Neuronal stem cell (in vitro differentiated cells): Measurements from ENCODE around the gene DLG2.

Source experiments
- DNase-seq: peaks from one replicate; pipeline ENCODE4 v3.0.0-alpha.2; 2013; ENCODE audit warnings: low spot score
- H2AFZ ChIP-seq: one replicate; pipeline ENCODE4 v1.6.1; 2013; ENCODE audit warnings: mild to moderate bottlenecking, low read length, inconsistent platforms
- H2AK5ac ChIP-seq: 2 replicates; pipeline ENCODE4 v1.6.1; 2013; ENCODE audit warnings: low read depth, mild to moderate bottlenecking, inconsistent platforms, low read length, moderate library complexity, mixed read lengths
- H2BK120ac ChIP-seq: 2 replicates; pipeline ENCODE4 v1.6.1; 2013; ENCODE audit warnings: low read depth, mild to moderate bottlenecking, inconsistent platforms, low read length, moderate library complexity, mixed read lengths
- H2BK12ac ChIP-seq: one replicate; pipeline ENCODE4 v1.6.1; 2013; ENCODE audit warnings: low read length, inconsistent platforms
- H2BK15ac ChIP-seq: 2 replicates; pipeline ENCODE4 v1.6.1; 2013; ENCODE audit warnings: mild to moderate bottlenecking, low read length, inconsistent platforms, mixed read lengths
- H2BK5ac ChIP-seq: one replicate; pipeline ENCODE4 v1.6.1; 2013; ENCODE audit warnings: inconsistent platforms, mild to moderate bottlenecking, low read length, moderate library complexity
- H3K14ac ChIP-seq: one replicate; pipeline ENCODE4 v1.6.1; 2013; ENCODE audit warnings: low read length, inconsistent platforms
- H3K18ac ChIP-seq: 2 replicates; pipeline ENCODE4 v1.6.1; 2013; ENCODE audit warnings: low read length, inconsistent platforms
- H3K23ac ChIP-seq: 2 replicates; pipeline ENCODE4 v1.6.1; 2013; ENCODE audit warnings: low read depth, mild to moderate bottlenecking, mixed read lengths, low read length, inconsistent platforms; ENCODE audit not compliant: poor library complexity
- H3K27ac ChIP-seq: replicated peaks from 3 replicates; pipeline ENCODE4 v1.5.1; 2013; ENCODE audit warnings: low read length, inconsistent platforms
- H3K27me3 ChIP-seq, 3 experiments: 2 replicates each; pipeline ENCODE4 v1.6.1; 2013; ENCODE audit warnings: low read length in 3 of 3, mild to moderate bottlenecking in 2 of 3, inconsistent platforms in 1 of 3, low read depth in 1 of 3, mixed read lengths in 1 of 3, moderate library complexity in 1 of 3; ENCODE audit not compliant: control insufficient read depth in 3 of 3, insufficient read depth in 3 of 3
- H3K36me3 ChIP-seq, 2 donors: replicated peaks in 1 of 2; 2 replicates each; pipeline ENCODE4 v1.6.1; 2013; ENCODE audit warnings: low read length in 2 of 2; ENCODE audit not compliant: control insufficient read depth in 2 of 2, insufficient read depth in 2 of 2
- H3K4ac ChIP-seq: 2 replicates; pipeline ENCODE4 v1.6.1; 2013; ENCODE audit warnings: inconsistent platforms, mild to moderate bottlenecking, low read length, moderate library complexity
- H3K4me1 ChIP-seq, 2 donors: 1 replicate in 1 of 2; 2 replicates in 1 of 2; pipeline ENCODE4 v1.6.1; 2013; ENCODE audit warnings: low read length in 2 of 2, low read depth in 1 of 2; ENCODE audit not compliant: control insufficient read depth in 2 of 2, insufficient read depth in 1 of 2
- H3K4me2 ChIP-seq: one replicate; pipeline ENCODE4 v1.6.1; 2013; ENCODE audit warnings: mild to moderate bottlenecking, low read length, inconsistent platforms; ENCODE audit not compliant: insufficient read depth, poor library complexity, severe bottlenecking
- H3K4me3 ChIP-seq, 2 donors: 2 replicates each; pipeline ENCODE4 v1.5.1; 2013; ENCODE audit warnings: low read length in 2 of 2, mild to moderate bottlenecking in 2 of 2, inconsistent platforms in 1 of 2, moderate library complexity in 1 of 2
- H3K79me1 ChIP-seq: one replicate; pipeline ENCODE4 v1.6.1; 2013; ENCODE audit warnings: low read depth, mild to moderate bottlenecking, inconsistent platforms, low read length, moderate library complexity
- H3K9ac ChIP-seq: one replicate; pipeline ENCODE4 v1.6.1; 2013; ENCODE audit warnings: mild to moderate bottlenecking, low read depth, low read length, inconsistent platforms; ENCODE audit not compliant: poor library complexity
- H3K9me3 ChIP-seq, 2 donors: replicated peaks in 1 of 2; 2 replicates each; pipeline versions ENCODE3 to v1.6.1; 2013; ENCODE audit warnings: low read length in 2 of 2, mild to moderate bottlenecking in 2 of 2, inconsistent platforms in 1 of 2, low read depth in 1 of 2, mixed read lengths in 1 of 2, moderate library complexity in 1 of 2; ENCODE audit not compliant: control insufficient read depth in 2 of 2, insufficient read depth in 1 of 2
- H4K8ac ChIP-seq: one replicate; pipeline ENCODE4 v1.6.1; 2013; ENCODE audit warnings: low read depth, mild to moderate bottlenecking, inconsistent platforms, low read length, moderate library complexity
- H4K91ac ChIP-seq: one replicate; pipeline ENCODE4 v1.6.1; 2013; ENCODE audit warnings: low read length, low read depth, mild to moderate bottlenecking, inconsistent platforms; ENCODE audit not compliant: poor library complexity
- WGBS, 2 donors: extraction: QIAGEN DNeasy Blood & Tissue Kit; methylation state at CpG; one replicate each; pipeline ENCODE4 v1.1.7; 2013; ENCODE audit warnings: missing lambda C conversion rate in 2 of 2, mixed read lengths in 1 of 2; ENCODE audit not compliant: insufficient read length in 2 of 2, insufficient replicate concordance in 1 of 2; ENCODE audit errors: extremely low coverage in 2 of 2; 5-methylcytosine and 5-hydroxymethylcytosine counted together

DLG2 gene

GRCh38 chr11:85042361-85042760 lies 584.8 kb downstream of the DLG2 start:
- no peaks in the 10 kb centered on the region for H3K27me3 ChIP-seq
- H2BK15ac ChIP-seq = no peak overlapping the region
- H3K14ac ChIP-seq = no peak overlapping the region
- peaks cover 0 to 2% of the 10 kb centered on the region in 2 donors for H3K4me1 ChIP-seq
- no peak overlapping the region for H2BK12ac ChIP-seq
- H3K18ac ChIP-seq = no peak overlapping the region
- H4K91ac ChIP-seq = no peak overlapping the region
- no peak overlapping the region for H3K23ac ChIP-seq
- no peaks in the 10 kb centered on the region for H3K36me3 ChIP-seq
- H2AFZ ChIP-seq = no peak overlapping the region
- H2BK120ac ChIP-seq = no peak overlapping the region
- no peak overlapping the region for H3K4me2 ChIP-seq
- no peaks in the 10 kb centered on the region for H3K79me1 ChIP-seq
- no peak overlapping the region for H2AK5ac ChIP-seq
- H3K9ac ChIP-seq = no peak overlapping the region
- no peak overlapping the region for H2BK5ac ChIP-seq
- H4K8ac ChIP-seq = no peak overlapping the region
- H3K27ac ChIP-seq = no peak overlapping the region
- peak; percentile 40 for DNase-seq
- H3K4ac ChIP-seq = no peak overlapping the region
- H3K4me3 ChIP-seq = no peak overlapping the region
- H3K9me3 ChIP-seq = no peaks in the 10 kb centered on the region

- Histone ChIP-seq H2BK120ac (no peak overlapping the region), H3K4ac (no peak overlapping the region), H3K9me3 (no peaks in the 10 kb centered on the region), H2BK15ac (no peak overlapping the region), H3K4me2 (no peak overlapping the region), H3K14ac (no peak overlapping the region), H3K27me3 (no peaks in the 10 kb centered on the region), H3K23ac (no peak overlapping the region), H3K4me3 (no peak overlapping the region), H3K27ac (no peak overlapping the region), H4K8ac (no peak overlapping the region), H4K91ac (no peak overlapping the region), H2BK5ac (no peak overlapping the region), H3K36me3 (no peaks in the 10 kb centered on the region), H3K4me1 (peaks cover 0 to 2% of the 10 kb centered on the region in 2 donors), H2AK5ac (no peak overlapping the region), H3K18ac (no peak overlapping the region), H2BK12ac (no peak overlapping the region), H3K9ac (no peak overlapping the region), H2AFZ (no peak overlapping the region), H3K79me1 (no peaks in the 10 kb centered on the region)
- no CpG with 5 or more reads among the region's 2 CpGs for WGBS, 2 donors
- DNase-seq = no peak
These were observed 587.0 kb downstream of the DLG2 start for GRCh38 chr11:85040166-85040565.

- DNase-seq = no peak
- Histone ChIP-seq H4K8ac (no peak overlapping the region), H3K79me1 (no peaks in the 10 kb centered on the region), H3K27me3 (no peaks in the 10 kb centered on the region), H2AFZ (no peak overlapping the region), H2AK5ac (no peak overlapping the region), H3K18ac (no peak overlapping the region), H3K4me2 (no peak overlapping the region), H3K27ac (no peak overlapping the region), H3K4me3 (no peak overlapping the region), H3K9me3 (no peaks in the 10 kb centered on the region), H3K9ac (no peak overlapping the region), H2BK15ac (no peak overlapping the region), H3K14ac (no peak overlapping the region), H3K4me1 (no peaks in the 10 kb centered on the region), H2BK12ac (no peak overlapping the region), H2BK5ac (no peak overlapping the region), H2BK120ac (no peak overlapping the region), H3K4ac (no peak overlapping the region), H4K91ac (no peak overlapping the region), H3K36me3 (no peaks in the 10 kb centered on the region), H3K23ac (no peak overlapping the region)
- no CpG with 5 or more reads among the region's 4 CpGs for WGBS, 2 donors
These were observed 597.2 kb downstream of the DLG2 start for GRCh38 chr11:85029964-85030363.

- no peaks in the 10 kb centered on the region for H3K9me3 ChIP-seq
- H3K4me2 ChIP-seq = no peak overlapping the region
- H3K4me3 ChIP-seq = no peak overlapping the region
- H4K8ac ChIP-seq = peak overlapping the region; percentile 43
- no peak overlapping the region for H4K91ac ChIP-seq
- no peak overlapping the region for H3K4ac ChIP-seq
- peak overlapping the region; percentile 92 for H2AK5ac ChIP-seq
- H2BK5ac ChIP-seq = peak overlapping the region; percentile 11
- H3K27ac ChIP-seq = no peak overlapping the region
- H3K79me1 ChIP-seq = no peaks in the 10 kb centered on the region
- peak overlapping the region; percentile 64 for H3K18ac ChIP-seq
- H3K36me3 ChIP-seq = no peaks in the 10 kb centered on the region
- H2BK15ac ChIP-seq = peak overlapping the region; percentile 81
- peak overlapping the region; percentile 87 for H2BK120ac ChIP-seq
- peak overlapping the region; percentile 13 for H2AFZ ChIP-seq
- H3K9ac ChIP-seq = no peak overlapping the region
- H3K27me3 ChIP-seq = no peaks in the 10 kb centered on the region
- H3K23ac ChIP-seq = peak overlapping the region; percentile 65
- no peak for DNase-seq
- peak overlapping the region; percentile 73 for H2BK12ac ChIP-seq
- WGBS, 2 donors = no CpG with 5 or more reads among the region's 15 CpGs
- peak overlapping the region; percentile 38 for H3K14ac ChIP-seq
- H3K4me1 ChIP-seq = no peaks in the 10 kb centered on the region
These were observed 598.6 kb downstream of the DLG2 start for GRCh38 chr11:85028329-85029101.
